Ectodermal cell (in vitro differentiated cells): ENCODE results near the gene FIS1.
"Not testable (repeated sequence)": the region's sequence is repeated elsewhere in the genome, so short reads cannot be mapped to it uniquely, and the experiment has no call there.

Experiments
- H3K27ac ChIP-seq: 2 replicates; pipeline ENCODE4 v1.7.0; 2013; ENCODE audit warnings: mild to moderate bottlenecking, low read depth, low read length; ENCODE audit not compliant: insufficient read depth, poor library complexity, severe bottlenecking
- H3K27me3 ChIP-seq: 2 replicates; pipeline ENCODE4 v1.7.0; 2013; ENCODE audit warnings: mild to moderate bottlenecking, low read length; ENCODE audit not compliant: insufficient read depth, control insufficient read depth, poor library complexity, severe bottlenecking
- H3K36me3 ChIP-seq: one replicate; pipeline ENCODE4 v1.7.0; 2013; ENCODE audit warnings: low read length; ENCODE audit not compliant: control insufficient read depth, insufficient read depth
- H3K4me1 ChIP-seq: one replicate; pipeline ENCODE4 v1.7.0; 2013; ENCODE audit warnings: low read length; ENCODE audit not compliant: control insufficient read depth, insufficient read depth
- H3K4me3 ChIP-seq: 2 replicates; pipeline ENCODE4 v1.7.0; 2013; ENCODE audit warnings: low read depth, low read length, control low read depth; ENCODE audit not compliant: insufficient read depth
- H3K9me3 ChIP-seq: 2 replicates; pipeline ENCODE4 v1.7.0; 2013; ENCODE audit warnings: mild to moderate bottlenecking, low read length, moderate library complexity; ENCODE audit not compliant: control insufficient read depth
- WGBS, 2 experiments: methylation state at CpG; one replicate each; pipeline ENCODE4 v1.1.7; 2013; ENCODE audit warnings: missing lambda C conversion rate in 2 of 2; 5-methylcytosine and 5-hydroxymethylcytosine counted together

FIS1 gene

DNA sequence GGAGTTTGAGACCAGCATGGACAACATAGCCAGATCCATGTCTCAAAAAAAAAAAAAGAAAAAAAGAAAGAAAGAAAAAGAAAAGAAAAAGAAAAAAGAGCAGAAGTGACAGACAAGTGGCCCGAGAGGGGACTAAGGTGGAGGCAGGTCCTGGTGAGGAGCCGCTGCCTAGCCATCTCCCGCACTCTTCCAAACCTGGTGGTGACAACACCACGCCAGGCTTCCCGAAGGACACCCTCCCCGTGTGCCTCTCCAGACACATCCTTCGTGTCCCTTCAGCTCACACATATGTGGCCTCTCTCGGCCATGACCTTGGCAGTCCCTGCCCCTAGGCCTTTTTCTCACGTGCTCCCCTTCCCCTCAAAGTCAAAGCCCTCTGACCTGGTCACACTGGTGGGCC is 40.3 kb upstream of the FIS1 start:
- Histone ChIP-seq H3K4me1 (no peaks in the 10 kb centered on the region), H3K4me3 (no peak overlapping the region), H3K36me3 (no peaks in the 10 kb centered on the region), H3K27ac (no peak overlapping the region), H3K9me3 (no peaks in the 10 kb centered on the region), H3K27me3 (no peaks in the 10 kb centered on the region)
- WGBS, 2 experiments: 90 to 91% methylated on average over 9 of the region's 9 CpGs

DNA sequence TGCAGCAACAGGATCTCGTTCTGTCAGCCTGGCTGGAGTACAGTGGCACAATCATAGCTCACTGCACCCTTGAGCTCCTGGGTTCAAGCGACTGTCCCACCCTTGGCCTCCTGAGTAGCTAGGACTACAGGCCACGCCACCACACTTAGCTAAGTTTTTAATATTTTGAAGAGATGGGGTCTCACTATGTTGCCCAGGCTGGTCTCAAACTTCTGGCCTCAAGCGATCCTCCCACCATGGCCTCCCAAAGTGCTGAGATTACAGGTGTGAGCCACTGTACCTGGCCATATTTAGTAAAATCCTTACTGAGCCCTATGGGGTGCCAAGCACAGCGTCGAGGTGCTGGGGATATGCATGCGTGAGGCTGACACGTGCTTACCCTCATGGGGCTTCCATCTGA is 36.0 kb upstream of the FIS1 start:
- H3K27ac ChIP-seq, H3K9me3 ChIP-seq, H3K36me3 ChIP-seq, H3K4me1 ChIP-seq, H3K4me3 ChIP-seq, H3K27me3 ChIP-seq: not testable (repeated sequence)
- WGBS, 2 experiments: 93% methylated on average over 8 of the region's 8 CpGs

DNA sequence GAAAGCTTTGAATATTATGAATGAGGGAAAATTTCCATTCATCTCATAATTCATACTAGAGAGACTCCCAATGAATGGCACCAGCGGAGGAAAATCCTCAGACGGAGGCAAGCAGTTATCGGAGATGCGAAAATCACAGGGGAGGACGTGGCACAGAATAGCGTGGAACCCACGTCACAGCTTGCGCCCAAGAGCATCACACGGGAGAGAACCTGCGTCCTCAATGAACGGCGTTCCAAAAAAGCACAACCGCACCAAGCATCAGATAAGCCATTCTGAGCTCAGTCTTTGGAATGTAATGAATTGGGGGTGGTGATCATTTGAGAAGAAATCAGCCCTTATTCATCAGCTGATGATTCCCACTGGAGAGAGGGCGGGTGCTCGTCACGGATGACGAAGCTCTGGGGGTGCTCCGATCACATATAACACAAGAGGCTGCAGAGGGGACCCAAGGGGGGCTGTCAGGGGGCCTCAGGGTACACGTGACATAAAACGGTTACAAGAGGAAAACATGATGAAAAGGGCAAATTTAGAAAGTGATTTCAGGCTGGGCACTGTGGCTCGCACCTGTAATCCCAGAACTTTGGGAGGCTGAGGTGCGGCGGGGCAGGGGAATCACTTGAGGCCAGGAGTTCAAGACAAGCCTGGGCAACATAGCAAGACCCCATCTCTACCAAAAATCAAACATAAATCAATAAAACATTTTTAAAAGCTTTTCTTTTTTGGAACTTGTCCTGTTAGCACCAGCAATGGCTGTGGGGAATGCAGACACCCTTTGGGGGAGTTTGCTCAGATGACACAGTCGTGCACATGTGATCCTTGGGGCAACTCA is 33.8 kb upstream of the FIS1 start:
- 95% methylated on average over 24 of the region's 24 CpGs for WGBS, 2 experiments
- H3K4me3 ChIP-seq: no peak overlapping the region
- no peaks in the 10 kb centered on the region for H3K4me1 ChIP-seq
- H3K27ac ChIP-seq: no peak overlapping the region
- no peaks in the 10 kb centered on the region for H3K9me3 ChIP-seq
- H3K36me3 ChIP-seq: no peaks in the 10 kb centered on the region
- H3K27me3 ChIP-seq: no peaks in the 10 kb centered on the region

DNA sequence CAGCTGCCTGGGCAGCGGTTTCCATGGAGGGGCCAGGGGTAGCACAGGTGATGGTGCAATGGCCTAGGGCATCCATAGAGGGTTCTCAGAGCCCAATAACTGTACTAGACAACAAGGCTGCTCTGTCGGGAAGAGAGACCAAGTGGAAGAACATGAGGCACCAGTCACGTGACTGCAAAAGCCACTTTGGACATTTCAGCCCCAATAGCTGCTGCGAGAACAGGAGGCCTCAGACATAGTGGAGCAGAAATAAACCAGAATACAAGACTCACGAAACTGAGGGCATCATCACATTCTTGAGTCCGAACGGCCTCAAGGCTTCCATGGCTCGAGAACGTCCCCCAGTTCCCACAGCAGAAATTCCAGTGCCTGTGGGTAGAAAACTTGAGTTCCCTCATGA is 32.3 kb upstream of the FIS1 start:
- WGBS, 2 experiments: 83 to 85% methylated on average over 9 of the region's 9 CpGs
- no peaks in the 10 kb centered on the region for H3K9me3 ChIP-seq
- H3K4me1 ChIP-seq: peaks cover 5% of the 10 kb centered on the region
- H3K4me3 ChIP-seq: no peak overlapping the region
- no peaks in the 10 kb centered on the region for H3K27me3 ChIP-seq
- no peaks in the 10 kb centered on the region for H3K36me3 ChIP-seq
- H3K27ac ChIP-seq: no peak overlapping the region

DNA sequence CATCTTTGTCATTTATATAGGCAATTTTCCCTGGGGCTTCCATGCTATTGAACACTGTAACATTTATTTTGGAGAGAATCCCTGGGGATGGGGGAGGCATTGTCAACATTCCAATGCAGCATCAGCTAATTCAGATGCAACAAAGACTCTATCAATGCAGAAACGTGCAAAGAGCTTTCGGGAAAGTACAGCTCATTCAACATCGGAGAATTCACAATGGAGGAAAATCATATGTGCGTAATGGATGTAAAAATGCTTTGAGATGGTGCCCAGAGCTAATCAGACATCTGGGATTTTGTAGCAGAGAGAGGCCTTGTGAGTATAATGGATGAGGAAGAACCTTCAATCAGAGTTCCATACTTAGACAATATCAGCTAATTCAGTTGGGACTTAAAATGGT is 28.3 kb upstream of the FIS1 start:
- Histone ChIP-seq H3K27ac (no peak overlapping the region), H3K4me3 (no peak overlapping the region), H3K36me3 (no peaks in the 10 kb centered on the region), H3K4me1 (peaks cover 5% of the 10 kb centered on the region), H3K27me3 (no peaks in the 10 kb centered on the region), H3K9me3 (no peaks in the 10 kb centered on the region)
- 60 to 63% methylated on average over 4 of the region's 4 CpGs for WGBS, 2 experiments

DNA sequence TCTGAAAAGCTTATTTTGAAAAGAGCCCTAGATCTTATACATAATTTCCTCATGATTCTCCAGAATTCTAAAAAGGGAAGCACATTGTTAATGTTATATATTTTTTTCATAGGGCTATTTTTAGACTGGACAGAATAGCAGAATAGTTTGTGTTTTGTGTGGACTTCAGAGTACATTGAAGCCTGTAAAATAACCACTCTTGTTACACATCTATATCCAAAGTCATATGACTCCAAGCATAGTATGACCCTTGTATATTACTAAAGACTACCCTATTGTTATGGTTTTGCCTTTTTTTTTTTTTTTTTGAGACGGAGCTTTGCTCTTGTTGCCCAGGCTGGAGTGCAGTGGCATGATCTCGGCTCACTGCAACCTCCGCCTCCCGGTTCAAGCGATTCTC is 26.1 kb upstream of the FIS1 start:
- WGBS, 2 experiments: 89 to 91% methylated on average over 5 of the region's 5 CpGs
- no peak overlapping the region for H3K4me3 ChIP-seq
- no peaks in the 10 kb centered on the region for H3K9me3 ChIP-seq
- H3K27ac ChIP-seq: no peak overlapping the region
- peaks cover 5% of the 10 kb centered on the region for H3K4me1 ChIP-seq
- H3K27me3 ChIP-seq: no peaks in the 10 kb centered on the region
- H3K36me3 ChIP-seq: no peaks in the 10 kb centered on the region

DNA sequence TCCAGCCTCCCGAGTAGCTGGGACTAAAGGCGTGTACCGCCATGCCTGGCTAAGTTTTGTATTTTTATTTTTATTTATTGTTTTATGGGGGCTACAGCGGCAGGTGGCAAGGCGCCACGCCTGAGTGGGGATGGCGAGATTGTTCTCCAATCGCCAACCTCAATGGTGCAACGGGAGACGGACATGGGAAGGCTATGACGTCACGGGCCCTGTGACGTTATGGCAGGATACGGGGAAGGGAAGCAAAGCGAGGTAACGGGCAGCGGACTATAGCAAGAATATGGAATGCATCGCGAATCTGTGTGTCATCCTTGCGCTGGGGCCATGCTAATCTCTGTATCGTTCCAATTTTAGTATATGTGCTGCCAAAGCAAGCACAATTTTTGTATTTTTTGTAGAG is 24.8 kb upstream of the FIS1 start:
- no peak overlapping the region for H3K27ac ChIP-seq
- H3K4me3 ChIP-seq: no peak overlapping the region
- H3K27me3 ChIP-seq: no peaks in the 10 kb centered on the region
- no peaks in the 10 kb centered on the region for H3K9me3 ChIP-seq
- H3K4me1 ChIP-seq: peaks cover 5% of the 10 kb centered on the region
- 93 to 94% methylated on average over 21 of the region's 21 CpGs for WGBS, 2 experiments
- H3K36me3 ChIP-seq: no peaks in the 10 kb centered on the region

DNA sequence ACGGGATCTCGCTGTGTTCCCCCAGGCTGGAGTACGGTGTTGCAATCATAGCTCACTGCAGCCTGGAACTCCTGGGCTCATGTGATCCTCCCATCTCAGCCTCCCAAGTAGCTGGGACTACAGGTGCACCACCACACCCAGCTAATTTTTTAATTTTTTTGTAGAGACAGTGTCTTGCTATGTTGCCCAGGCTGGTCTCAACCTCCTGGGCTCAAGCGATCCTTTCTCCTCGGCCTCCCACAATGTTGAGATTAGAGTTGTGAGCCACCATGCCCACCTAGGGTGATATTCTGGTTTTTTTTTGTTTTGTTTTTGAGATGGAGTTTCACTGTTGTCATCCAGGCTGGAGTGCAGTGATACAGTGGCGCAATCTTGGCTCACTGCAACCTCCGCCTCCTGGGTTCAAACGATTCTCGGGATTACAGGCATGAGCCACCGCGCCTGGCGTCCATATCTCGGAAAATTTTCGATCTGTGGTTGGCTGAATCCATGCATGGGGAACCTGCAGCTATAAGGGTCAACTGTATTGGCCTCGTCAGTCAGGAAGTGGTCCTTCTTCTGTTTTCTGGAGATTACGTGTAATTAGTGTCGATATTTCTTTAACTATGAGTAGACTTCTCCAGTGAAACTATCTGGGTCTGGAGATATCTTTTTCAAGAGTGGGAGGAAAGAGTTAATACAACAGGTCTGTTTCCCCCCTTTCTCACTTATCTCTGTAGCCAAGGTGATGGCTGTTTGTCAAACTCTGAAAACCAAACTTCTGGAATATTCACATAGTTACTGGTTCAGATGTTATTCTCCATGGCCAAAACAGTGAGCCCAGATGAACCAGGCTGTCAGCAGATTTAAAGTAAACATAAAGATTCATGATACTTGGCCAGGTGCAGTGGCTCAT is 21.0 kb upstream of the FIS1 start:
- WGBS, 2 experiments: 88 to 93% methylated on average over 17 of the region's 17 CpGs
- H3K4me3 ChIP-seq: no peak overlapping the region
- no peaks in the 10 kb centered on the region for H3K27me3 ChIP-seq
- no peak overlapping the region for H3K27ac ChIP-seq
- no peaks in the 10 kb centered on the region for H3K4me1 ChIP-seq
- no peaks in the 10 kb centered on the region for H3K36me3 ChIP-seq
- no peaks in the 10 kb centered on the region for H3K9me3 ChIP-seq

DNA sequence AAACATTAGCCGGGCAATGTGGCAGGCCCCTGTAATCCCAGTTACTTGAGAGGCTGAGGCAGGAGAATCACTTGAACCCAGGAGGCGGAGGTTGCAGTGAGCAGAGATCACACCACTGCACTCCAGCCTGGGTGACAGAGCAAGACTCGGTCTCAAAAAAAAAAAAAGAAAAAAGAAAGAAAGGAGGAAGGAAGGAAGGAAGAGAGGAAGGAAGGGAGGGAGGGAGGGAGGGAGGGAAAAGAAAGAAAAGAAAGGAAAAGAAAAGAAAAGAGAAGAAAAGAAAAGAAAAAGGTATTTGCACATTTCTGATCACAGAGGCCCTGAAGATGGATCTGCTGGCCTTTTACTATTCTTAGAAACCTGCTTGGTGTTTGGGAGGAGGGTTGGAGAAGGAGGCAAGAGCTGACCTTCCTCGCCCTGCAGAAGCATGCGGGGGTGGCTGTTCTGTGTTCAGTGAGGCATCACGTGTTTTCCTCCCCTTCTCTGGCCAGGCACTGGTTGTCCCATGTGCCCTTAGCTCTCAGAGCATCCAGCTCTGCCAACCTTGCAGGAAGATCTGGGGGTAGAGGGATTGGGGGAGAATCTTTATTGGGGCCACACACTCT is 19.3 kb upstream of the FIS1 start:
- H3K27me3 ChIP-seq, H3K9me3 ChIP-seq, H3K4me3 ChIP-seq, H3K27ac ChIP-seq, H3K4me1 ChIP-seq, H3K36me3 ChIP-seq: not testable (repeated sequence)
- WGBS, 2 experiments: 78 to 88% methylated on average over 6 of the region's 6 CpGs

DNA sequence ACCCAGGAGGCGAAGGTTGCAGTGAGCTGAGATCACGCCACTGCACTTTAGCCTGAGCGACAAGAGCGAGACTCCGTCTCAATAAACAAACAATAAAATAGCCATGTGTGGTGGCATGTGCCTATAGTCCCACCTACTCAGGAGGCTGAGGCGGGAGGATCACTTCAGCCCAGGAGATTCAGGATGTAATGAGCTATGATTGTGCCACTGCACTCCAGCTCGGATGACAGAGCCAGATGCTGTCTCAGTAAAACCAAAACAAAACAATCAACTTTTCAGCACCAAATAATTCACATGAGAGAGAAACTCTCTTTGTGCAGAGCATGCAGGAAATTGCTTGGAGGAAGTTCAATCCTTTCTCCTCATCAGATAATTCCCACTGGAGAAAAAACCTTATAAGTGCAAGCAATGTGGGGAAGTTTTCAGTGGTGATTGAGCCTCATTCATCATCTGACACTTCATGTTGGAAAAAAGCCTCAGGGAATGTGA is 13.4 kb upstream of the FIS1 start:
- WGBS, 2 experiments: 86 to 94% methylated on average over 7 of the region's 7 CpGs
- no peaks in the 10 kb centered on the region for H3K4me1 ChIP-seq
- no peak overlapping the region for H3K27ac ChIP-seq
- H3K4me3 ChIP-seq: no peak overlapping the region
- no peaks in the 10 kb centered on the region for H3K27me3 ChIP-seq
- H3K36me3 ChIP-seq: no peaks in the 10 kb centered on the region
- no peaks in the 10 kb centered on the region for H3K9me3 ChIP-seq
